Activated CD4-positive, alpha-beta T cell treated with anti-CD3 and anti-CD28 coated beads for 48 hours (primary cell): ENCODE results near the gene UGT1A5.

Source experiments
- DNase-seq: peaks from one replicate; pipeline ENCODE4 v3.0.0-alpha.2; 2020

Gene UGT1A5

DNA sequence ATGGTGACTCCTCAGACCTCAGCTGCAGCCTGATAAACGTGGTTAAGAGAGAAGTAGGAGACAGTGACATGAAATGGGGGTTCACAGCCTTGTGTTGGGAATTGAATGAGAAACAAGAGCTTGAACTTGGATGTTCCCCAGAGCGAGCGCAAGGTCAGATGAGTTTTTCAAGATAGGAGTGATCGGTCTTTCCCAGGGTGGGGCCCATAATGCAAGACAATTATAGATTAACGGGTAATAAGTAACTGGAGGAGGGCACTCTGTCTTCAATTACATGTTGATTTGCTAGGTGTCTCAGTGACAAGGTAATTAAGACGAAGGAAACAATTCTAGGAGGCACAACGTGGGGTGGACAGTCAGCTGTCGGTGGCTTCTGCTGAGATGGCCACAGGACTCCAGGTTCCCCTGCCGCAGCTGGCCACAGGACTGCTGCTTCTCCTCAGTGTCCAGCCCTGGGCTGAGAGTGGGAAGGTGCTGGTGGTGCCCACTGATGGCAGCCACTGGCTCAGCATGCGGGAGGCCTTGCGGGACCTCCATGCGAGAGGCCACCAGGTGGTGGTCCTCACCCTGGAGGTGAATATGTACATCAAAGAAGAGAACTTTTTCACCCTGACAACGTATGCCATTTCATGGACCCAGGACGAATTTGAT, at the start of gene UGT1A5:
UGT1A5 (plus strand) TSS at position 297 of the 651 bp plus-strand sequence; CDS start at position 382, 85 bp downstream.
- no peak for DNase-seq

DNA sequence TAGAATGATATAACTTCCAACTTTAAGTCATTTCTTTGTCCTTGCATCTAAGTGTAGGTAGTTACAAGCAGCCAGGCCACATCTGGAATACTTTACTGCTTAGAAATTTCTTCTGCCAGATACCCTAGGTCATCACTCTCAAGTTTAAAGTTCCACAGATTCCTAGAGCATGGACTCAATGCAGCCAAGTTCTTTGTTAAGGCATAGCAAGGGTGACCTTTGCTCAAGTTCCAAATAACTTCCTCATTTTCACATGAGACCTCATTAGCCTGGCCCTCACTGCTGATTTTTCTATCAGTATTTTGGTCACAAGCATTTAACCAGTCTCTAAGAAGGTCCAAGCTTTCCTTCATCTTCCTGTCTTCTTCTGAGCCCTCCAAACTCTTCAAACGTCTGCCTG, 48.8 kb upstream of the UGT1A5 start:
- no peak for DNase-seq

DNA sequence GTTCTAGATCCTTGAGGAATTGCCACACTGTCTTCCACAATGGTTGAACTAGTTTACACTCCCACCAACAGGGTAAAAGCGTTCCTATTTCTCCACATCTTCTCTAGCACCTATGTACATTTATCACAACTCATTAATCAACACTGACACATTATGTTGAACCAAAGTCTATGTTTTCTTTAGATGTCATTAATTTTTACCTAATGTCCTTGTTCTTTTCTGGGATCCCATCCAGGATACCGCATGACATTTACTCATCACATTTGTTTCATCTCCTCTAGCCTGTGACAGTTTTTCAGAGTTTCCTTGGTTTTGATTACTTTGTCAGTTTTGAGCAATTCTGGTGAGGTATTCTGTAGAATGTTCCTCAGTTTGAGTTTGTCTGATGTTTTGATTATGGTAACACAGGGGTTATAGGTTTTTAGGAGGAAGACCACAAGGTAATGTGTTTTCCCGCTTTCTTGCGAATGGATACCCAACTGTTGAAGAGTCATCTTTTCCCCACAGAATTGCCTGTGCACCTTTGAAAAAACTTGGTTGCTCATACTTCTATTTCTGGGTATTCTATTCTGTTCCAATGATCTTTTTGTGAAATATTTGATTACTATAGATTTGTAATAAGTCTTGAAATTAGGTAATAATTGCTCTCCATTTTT, 44.0 kb upstream of the UGT1A5 start:
- DNase-seq, result no peak

DNA sequence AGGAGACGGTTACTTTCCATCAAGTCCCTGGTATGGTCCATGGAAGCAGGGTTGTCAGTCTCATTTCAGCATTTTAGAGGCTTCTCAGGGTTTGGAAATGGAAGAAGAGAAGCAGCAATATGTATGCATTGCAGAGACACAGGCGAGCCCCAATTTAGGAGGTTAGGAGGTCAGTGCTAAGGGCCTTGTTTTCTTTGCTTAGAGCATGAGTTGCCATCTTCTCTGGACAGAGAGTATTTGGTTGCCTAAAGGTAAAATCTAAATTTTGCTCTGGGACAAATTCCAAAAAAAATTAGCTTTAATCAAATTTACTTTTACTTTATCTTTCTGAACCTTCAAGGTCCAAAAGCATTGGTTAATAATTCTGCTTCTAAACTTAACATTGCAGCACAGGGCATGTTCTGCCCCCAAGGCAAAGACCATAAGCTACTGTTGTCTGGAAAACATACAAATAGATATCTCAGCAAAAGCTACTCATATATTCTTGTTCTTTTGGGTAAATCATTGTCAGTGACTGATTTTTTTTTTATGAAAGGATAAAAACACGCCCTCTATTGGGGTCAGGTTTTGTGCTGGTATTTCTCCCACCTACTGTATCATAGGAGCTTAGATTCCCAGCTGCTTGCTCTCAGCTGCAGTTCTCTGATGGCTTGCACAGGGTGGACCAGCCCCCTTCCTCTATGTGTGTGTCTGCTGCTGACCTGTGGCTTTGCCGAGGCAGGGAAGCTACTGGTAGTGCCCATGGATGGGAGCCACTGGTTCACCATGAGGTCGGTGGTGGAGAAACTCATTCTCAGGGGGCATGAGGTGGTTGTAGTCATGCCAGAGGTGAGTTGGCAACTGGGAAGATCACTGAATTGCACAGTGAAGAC, 41.2 kb upstream of the UGT1A5 start, which contains the start of gene UGT1A9:
UGT1A9 (plus strand) TSS at position 609 of the 872 bp plus-strand sequence; CDS start at position 646, 37 bp downstream.
- DNase-seq, result no peak

DNA sequence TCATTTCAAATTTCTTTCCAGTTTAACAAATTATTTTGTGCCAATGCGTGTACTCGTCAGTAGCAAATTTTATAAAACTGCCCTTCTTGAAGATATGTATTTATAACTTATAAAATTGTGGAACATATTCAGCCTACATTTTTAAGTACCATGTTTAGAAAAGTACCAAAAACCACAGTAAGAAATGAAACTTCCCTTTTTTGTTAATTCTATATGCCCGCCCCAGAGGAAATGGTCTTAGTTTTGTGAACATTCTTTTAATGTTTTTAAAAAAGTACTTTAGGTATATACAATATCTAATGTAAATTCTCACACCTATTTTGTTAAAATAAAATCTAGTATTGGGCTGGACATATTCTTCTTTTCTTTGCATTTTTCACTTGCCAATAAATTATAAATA, 39.8 kb upstream of the UGT1A5 start:
- DNase-seq, result no peak

DNA sequence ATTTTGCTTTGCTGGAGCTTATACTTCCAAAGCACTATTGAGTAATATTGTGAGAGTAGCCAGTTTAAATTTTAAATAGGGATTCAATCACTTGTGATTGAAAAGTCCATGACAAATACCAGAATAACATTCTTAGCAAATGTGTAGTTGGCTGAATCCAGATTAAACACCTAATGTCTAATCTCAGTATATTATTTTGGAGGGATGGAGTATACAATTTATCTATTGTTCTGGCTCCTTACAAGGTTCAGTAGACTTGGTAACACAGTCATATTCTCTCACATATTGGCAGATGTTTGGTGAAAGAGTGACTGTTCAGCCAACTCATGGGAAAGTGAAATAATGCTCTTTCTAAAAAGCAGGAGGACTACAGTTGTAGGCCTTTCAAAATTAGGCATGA, 38.8 kb upstream of the UGT1A5 start:
- DNase-seq, result no peak

DNA sequence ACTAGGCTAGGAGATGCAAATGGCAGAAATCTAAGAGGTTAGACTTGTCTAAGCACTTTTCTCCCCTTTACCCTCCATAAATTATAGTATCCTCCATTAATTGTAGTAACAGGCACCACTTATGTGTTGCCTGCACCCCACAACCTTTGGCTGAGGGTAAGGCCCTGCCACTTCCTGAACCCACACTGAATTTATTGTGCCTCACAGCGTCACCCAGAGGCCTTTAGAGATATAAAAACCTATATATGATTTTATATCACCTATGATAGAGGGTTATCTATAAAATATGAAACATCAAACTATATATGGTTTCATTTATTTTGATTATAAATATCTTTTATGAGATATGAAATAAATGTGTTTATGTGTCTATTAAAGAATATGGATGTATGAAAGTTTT, 38.4 kb upstream of the UGT1A5 start:
- no peak for DNase-seq

DNA sequence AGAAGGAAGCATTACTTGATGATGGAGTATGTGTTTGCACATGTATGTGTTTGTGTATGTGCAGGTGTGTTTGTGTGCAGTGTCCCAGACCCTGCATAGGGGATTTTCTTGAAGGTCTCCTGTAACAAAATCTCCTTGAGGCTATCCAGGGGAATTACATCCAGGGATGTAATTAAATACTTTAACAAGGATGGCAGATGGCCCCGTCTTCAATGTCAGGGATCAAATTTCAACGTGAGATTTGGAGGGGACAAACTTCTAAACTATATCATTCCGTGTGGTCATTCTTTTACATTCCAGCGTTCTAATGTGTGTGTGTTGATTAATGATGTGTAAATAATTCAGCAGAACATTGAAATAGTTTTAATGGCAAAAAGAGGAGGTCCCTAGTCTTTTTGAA, 37.7 kb upstream of the UGT1A5 start:
- DNase-seq, result no peak

DNA sequence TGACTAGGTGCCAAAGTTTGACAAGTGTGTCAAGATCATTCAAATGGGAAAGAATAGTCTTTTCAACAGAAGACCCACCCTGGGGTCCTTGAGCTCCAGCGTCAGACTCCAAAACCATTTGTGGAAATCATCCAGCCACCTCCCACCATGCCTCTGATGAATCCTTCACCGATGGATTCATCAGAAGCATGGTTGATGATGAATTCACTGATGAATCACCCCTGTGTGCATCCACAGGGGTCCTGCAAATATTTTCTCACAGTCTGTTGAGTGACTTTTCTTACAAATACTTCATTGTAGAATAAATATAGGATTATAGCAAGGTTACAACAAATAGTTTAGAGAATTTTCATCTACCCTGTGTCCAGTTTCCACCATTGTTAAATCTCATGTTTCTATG, 36.7 kb upstream of the UGT1A5 start:
- no peak for DNase-seq

DNA sequence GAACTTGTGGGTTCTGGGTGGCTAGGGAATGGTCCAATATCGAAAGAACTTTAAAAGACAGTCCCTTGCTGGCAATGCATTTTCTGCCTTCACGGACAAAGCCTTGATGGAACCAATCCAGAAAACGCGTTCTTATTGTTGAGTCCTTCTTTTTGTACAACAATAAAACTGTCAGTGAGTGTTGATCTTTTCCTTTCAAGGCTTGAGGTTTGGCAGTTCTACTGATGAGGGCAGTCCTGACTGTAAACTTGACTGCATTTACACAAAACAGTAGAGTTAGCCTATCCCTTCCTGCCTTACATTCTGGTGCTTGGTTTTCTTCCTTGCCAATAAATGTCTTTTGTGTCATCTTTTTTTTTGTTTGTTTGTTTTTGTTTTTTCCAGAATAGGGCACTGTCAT, 33.5 kb upstream of the UGT1A5 start:
- DNase-seq, result no peak

DNA sequence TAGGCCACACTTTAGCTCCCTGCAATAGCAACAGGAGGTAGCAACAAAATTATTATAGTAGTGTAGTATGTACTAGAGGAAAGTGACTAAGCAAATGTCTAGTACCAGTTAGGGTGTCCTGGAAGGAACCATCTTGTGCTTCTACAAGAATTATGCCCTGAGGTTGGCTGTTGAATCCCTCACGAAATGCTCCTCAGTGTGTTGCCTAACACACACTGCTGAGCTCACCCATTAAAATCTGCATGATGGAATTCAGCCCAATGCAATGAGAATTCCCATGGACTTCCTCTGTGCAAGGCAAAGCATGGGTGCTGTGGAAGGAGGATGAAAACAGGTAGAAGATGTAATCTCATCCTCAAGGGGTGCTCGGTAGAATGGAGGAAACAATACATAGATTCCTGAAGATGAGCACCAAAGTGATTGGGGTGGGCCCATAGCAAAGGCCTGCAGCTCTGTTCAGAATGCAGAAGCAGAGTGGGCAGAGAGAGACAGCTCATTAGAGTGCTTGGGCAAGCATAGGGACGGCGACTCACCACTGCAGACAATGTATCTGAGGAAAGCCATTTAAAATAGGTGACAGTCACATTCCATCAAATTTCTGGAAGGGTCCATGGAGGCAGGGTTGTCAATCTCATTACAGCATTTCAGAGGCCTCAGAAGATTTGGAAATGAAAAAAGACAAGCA, 32.2 kb upstream of the UGT1A5 start:
- DNase-seq, result no peak

DNA sequence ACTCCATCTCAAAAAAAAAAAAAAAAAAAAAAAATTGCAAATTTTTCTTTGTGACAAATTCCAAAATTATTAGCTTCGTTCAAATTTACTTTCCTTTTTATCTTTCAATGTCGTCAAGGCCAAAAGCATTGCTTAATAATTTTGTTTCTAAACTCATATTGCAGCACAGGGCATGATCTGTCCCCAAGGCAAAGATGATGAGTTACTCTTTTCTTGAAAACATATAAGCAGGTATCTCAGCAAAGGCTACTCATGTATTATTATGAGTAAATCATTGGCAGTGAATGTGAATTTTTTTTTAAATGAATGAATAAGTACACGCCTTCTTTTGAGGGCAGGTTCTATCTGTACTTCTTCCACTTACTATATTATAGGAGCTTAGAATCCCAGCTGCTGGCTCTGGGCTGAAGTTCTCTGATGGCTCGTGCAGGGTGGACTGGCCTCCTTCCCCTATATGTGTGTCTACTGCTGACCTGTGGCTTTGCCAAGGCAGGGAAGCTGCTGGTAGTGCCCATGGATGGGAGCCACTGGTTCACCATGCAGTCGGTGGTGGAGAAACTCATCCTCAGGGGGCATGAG, 31.1 kb upstream of the UGT1A5 start, which contains the start of gene UGT1A7:
UGT1A7 (plus strand) TSS at position 381 of the 579 bp plus-strand sequence; CDS start at position 418, 37 bp downstream.
- no peak for DNase-seq

DNA sequence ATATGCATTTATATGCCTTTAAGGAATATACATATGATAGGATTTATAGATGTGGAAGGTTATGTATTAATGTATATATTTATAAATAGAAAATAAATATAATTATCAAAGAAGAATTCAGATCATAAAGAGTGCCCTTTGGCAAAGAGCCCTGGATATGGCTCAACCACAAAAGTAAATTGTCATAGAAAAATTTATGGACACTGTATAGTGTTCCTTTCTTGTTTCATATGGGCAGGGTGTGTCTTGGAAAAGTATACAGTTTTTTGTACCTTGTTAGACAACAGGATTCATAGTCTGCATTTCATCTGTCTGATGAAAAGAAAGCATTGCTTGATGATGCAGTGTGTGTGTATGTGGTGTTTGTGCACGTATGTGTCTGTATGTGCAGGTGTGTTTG, 28.1 kb upstream of the UGT1A5 start:
- no peak for DNase-seq

DNA sequence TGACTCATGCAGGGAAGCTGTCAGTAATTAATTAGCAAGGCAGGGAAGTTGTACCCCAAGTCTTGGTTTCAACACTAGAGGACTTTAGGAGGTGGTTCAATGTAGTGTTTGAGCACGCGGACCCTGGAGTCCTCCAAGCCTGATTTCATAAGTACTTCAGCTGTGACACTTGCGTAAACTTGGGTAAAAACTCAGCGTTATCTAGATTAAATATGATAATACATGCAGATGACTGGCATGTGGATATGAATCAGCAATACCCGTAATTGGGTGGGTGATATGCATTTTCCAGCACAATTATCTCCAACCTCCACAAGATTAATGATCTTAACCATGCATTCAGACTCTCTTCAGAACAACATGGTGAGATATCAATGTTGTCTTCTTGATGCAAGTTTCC, 25.8 kb upstream of the UGT1A5 start:
- DNase-seq, result no peak

DNA sequence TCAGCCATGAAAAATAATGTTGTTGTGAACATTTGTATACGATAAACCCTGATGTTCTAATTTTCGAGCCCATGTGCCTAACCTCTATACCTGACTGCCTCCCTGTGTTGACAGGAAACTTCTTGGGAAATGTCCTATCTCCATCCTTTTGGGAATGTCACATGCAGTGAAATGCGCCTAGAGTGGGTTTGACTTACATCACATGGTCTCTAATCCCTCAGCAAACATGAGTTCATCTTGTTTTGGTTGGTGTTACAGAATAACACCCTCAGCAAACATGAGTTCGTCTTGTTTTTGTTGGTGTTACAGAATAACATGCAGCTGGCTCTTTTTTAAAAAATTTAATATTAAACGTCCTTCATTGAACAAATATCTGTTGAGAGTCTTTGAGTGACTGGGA, 24.4 kb upstream of the UGT1A5 start:
- DNase-seq, result no peak

DNA sequence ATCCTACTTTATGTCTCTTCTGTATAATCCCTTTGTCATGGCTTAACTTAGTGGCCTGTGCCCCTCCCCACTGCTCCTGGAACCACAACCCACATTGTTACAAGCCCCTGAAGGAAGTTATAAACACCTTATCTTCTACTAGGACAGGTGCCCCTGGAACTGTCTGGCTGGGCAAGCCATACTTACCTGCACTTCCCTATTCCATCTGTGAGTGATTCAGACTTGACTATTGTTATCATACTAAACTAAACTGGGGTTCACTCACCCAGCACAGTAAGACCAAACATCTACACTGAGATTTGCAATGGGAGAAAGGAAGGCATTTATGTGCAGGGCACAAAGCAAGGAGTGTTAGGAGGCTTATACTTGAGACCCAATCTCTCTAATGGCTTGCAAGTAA, 23.7 kb upstream of the UGT1A5 start:
- no peak for DNase-seq

DNA sequence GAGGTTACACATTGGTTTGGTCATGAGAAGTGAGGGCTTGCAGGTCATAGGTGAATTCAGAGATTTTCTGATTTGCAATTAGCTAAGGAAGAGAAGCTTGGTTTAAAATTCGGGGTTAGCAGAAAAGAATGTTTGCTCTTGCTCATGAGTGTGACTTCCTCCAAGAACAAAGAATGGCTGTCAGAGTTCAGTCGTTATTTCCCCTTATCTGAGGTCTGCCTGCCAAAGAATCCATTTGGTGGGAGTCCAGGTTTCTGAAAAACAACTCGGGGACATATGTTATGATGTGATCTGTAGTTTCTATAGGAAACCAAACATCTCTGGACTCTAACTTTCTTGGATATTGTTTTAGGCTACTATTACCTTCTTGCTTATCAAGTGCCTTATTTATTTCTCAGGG, 23.2 kb upstream of the UGT1A5 start:
- no peak for DNase-seq

DNA sequence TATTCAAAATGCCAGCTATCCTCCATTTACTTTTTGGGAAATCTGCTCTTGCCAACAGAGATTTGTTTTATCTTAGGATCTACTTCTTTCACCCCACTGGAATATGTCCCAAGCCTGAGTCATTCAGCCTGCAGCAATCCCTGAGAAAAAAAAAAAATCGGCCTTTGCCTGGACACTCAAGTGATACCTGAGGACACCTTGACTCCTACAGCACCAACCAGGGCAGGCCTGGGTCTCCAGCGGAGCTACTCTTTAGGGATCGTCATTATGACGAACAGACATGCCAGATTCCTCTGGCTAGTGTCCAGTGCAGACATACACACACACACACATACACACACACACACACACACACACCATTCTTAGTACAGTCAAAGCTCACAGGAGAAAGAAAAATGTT, 22.3 kb upstream of the UGT1A5 start:
- DNase-seq, result no peak

DNA sequence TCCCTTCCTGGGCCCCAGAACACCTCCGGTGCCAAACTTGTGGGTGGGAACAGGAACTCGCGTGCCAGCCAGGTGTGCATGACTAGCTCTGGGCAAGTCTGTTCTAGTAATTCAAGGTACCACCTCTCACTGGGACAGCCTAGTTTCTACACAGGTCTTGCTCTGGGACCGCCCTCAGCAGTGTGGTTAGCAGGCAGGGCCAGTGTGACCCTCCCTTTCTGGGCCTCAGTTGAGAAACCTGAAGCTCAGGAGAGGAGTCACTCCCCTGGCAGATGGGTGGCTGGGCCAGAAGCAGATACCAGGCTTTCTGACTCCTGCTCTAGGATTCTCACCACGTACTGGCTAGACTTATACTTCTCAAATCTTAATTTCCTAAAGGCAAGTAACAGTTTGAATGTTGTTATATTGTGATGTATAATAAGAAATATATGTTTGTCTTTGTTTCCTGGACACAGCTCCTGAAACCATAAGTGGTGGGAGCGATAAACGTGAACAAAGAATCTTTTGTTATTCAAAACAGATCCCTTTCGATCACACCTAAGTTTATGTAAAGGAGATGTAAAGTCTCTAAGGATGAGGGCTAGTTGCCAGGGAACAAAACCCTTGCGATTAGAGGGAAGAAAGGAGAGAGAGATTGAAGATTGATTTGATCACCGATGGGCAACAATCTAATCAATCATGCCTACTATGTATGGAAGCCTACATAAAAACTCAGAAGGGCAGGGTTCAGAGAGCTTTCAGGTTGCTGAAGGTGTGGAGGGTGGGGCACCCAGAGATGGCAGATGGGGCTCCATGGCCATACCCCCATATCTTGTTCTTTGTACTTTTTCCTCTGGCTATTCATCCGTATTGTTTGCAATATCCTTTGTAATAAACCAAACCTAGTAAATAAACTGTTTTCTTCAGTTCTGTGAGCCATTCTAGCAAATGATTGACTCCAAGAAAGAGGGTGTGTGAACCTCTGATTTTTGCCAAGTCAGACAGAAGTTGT, 21.0 kb upstream of the UGT1A5 start:
- no peak for DNase-seq

DNA sequence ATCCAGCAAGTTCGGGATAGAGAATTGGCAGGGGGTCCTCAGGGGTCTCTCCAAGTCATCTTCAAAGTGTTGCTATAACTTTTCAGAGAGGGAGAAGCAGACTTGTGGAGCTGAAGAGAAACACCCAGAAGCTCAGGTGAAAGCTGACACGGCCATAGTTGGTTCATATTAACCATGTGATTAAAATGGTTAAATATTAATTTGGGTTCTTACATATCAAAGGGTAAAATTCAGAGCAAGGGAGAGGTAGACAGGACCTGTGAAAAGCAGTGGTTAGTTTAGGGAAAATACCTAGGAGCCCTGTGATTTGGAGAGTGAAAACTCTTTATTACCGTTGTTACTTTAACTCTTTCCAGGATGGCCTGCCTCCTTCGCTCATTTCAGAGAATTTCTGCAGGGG, 20.1 kb upstream of the UGT1A5 start, which contains the start of gene UGT1A6:
UGT1A6 (plus strand) TSS at position 243 of the 400 bp plus-strand sequence; CDS start at position 358, 115 bp downstream.
- DNase-seq, result no peak

DNA sequence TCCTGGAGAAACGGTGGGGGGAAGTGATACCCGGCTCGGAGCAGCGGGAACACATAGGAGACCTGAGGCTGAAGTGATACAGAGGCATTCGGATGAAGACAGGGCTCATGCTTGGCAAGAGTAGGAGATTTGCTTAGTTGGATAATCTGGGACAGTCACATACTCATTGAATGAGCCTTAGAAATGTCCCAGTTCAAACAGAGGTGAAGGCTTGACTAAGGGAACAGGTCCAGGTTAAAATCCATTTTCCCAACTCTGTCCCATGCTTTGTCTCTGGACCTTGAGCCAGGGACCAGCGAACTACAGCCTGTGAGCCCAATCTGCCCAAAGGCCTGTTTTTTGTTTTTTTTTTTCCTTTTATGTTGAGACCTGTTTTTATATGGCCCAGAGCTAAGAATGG, 18.7 kb upstream of the UGT1A5 start:
- no peak for DNase-seq
